ENCODE measurements around the gene MTX3.

MTX3 gene

DNA sequence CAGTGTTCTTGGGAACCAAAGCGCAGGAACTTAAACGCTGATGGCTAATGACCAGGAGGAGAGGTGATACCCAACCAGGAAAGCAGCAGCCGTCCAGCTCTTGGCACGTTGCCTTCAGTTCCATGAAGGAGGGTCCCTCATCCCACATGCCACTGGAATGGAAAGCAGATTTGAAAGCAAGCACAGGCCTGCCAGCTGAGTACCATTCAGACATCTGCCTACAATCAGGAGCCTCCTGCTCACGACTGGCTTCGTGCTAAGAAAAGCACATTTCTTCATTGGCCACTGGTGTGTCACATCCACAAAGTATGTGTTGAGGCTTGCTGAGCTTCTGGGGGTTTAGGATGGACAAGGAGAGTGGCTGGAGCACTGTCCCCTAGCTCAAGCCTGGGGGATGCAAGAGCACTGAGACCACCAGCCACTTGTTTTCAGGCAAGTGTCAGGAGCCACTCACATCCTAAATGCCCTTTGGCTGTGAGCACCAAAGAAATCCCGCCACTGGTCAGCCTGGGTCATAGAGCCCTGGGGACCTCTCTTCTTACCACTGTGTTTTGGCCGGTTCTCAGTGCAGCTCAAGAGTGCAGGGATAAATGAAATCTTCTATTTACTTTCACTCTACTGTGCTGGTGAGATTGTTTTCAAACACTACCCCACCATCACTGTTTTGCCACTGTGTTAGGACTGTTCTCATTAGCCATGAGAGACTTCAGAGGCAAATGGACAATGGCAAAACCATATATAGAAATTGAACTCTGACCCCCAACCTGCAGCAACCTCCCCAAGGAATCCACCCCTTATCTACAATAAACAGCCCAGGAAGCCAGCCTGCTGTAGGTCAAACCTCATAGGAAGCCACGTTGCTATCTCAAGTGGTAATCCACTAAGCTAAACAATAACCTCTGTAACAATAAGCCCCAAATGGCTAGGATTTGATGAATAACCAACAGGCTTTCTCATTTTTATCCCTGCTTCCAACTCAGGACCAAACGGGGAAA lies 58.3 kb downstream of the MTX3 start:
- Mint-ChIP-seq H3K27me3 (no peaks in the 10 kb centered on the region), H3K4me1 (ENCODE audit: low read depth) (no peaks in the 10 kb centered on the region), H3K9me3 (no peaks in the 10 kb centered on the region), H3K4me3 (no peak overlapping the region), H3K27ac (no peak overlapping the region), H3K36me3 (ENCODE audit: low read depth) (no peaks in the 10 kb centered on the region)
- DNase-seq: no peak

DNA sequence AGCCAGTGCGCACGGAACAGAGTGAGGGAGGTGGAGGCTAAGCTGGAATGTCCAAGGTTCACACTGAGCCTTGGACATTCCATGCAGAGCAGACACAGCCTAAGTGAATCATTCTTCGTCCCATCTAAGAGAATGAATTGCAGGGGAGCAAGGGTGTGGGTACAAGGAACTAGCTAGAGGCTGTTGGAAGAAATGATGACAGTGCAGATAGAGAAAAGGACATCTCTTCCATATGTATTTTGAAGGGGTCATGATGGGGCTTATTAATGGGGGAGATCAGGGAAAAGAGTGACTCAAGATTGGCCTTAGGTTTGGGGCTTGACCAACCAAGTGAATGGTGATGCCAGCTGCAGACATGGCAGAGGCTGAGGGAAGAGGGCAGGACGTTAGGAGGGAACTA lies 59.2 kb downstream of the MTX3 start:
- no peak for DNase-seq
- Mint-ChIP-seq H3K9me3 (no peaks in the 10 kb centered on the region), H3K4me1 (ENCODE audit: low read depth) (no peaks in the 10 kb centered on the region), H3K36me3 (ENCODE audit: low read depth) (no peaks in the 10 kb centered on the region), H3K27ac (no peak overlapping the region), H3K27me3 (no peaks in the 10 kb centered on the region), H3K4me3 (no peak overlapping the region)

DNA sequence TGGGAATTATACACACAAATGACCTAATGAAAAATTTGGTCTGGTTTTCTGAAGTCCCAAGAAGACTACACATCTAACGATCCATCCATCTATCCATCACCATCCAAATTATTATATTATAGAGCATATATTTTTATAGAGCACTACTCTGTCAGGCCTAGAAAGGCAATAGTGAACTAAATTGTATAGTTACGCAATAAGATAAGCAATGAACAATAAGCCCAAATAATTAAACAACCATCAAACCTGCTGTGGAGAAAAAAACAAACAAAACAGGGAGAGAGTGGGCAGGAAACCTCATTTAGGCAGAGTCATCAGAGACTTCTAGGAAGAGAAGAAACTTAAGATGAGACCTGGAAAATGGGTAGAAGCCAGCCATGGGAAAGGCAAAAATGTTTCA lies 59.7 kb downstream of the MTX3 start:
- Mint-ChIP-seq H3K4me1 (ENCODE audit: low read depth) (no peaks in the 10 kb centered on the region), H3K27me3 (peaks cover under 1% of the 10 kb centered on the region), H3K36me3 (ENCODE audit: low read depth) (no peaks in the 10 kb centered on the region), H3K27ac (no peak overlapping the region), H3K9me3 (no peaks in the 10 kb centered on the region), H3K4me3 (no peak overlapping the region)
- no peak for DNase-seq

DNA sequence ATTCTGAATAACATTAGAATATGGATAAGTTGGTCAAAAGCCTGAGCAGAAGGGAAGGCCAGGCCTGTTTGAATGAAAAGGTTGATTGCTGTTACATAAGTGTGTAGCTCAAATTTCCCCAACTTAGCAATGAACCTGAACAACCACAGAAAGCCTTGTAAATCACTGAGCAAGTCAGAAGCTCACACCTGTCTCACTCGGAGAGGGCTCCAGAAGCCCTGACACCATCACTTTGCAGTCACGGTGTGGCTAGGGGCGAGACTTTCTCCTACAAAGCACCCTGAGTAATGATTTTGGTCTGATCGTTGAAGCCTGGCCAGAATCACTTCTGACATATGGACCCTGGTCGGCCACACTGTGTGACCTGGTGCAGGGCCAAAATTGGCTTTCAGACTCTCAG lies 62.0 kb downstream of the MTX3 start:
- no peaks in the 10 kb centered on the region for H3K9me3 Mint-ChIP-seq
- no peaks in the 10 kb centered on the region for H3K36me3 Mint-ChIP-seq (ENCODE audit: low read depth)
- DNase-seq: no peak
- peaks cover 5% of the 10 kb centered on the region for H3K27me3 Mint-ChIP-seq
- H3K27ac Mint-ChIP-seq: no peak overlapping the region
- no peak overlapping the region for H3K4me3 Mint-ChIP-seq
- no peaks in the 10 kb centered on the region for H3K4me1 Mint-ChIP-seq (ENCODE audit: low read depth)

Data from activated T-cell treated with anti-CD3 and anti-CD28 coated beads, Interleukin-2, amount 50 U/mL, for 24 hours (primary cell).